HepG2 (cell line): ENCODE data around the gene MED4. TPM values are rescaled to one million over a fixed set of nuclear protein-coding genes. Genes with fewer than 3 reads are reported as not detected.

Experiments used
- CREB3 ChIP-seq: sonication (generic); formaldehyde crosslinking; IDR thresholded peaks from 2 replicates; pipeline ENCODE4 v1.5.0; 2020; ENCODE audit warnings: missing genetic modification reagents
- FOXA1 ChIP-seq, 2 experiments: fragments of 450-650 bp in 1 of 2; sonication (generic) in 1 of 2; formaldehyde crosslinking in 1 of 2; IDR thresholded peaks; 2 replicates each; pipeline versions ENCODE4 v1.4.0 to v1.6.1; 2016 to 2020; ENCODE audit warnings: missing genetic modification reagents in 1 of 2
- FOXM1 ChIP-seq: sonication (generic); formaldehyde crosslinking; IDR thresholded peaks from 2 replicates; pipeline ENCODE4 v1.5.0; 2020; ENCODE audit warnings: missing genetic modification reagents
- KIAA2018 ChIP-seq: sonication (generic); formaldehyde crosslinking; IDR thresholded peaks from 2 replicates; pipeline ENCODE4 v1.5.0; 2020; ENCODE audit warnings: mild to moderate bottlenecking, missing genetic modification reagents, borderline replicate concordance
- POLR2G ChIP-seq: fragments of 200-400 bp; formaldehyde crosslinking; IDR thresholded peaks from 2 replicates; pipeline ENCODE4 v1.6.1; 2018; ENCODE audit warnings: mild to moderate bottlenecking, low read depth, low read length, moderate library complexity
- RFXAP ChIP-seq: sonication (generic); formaldehyde crosslinking; IDR thresholded peaks from 2 replicates; pipeline ENCODE4 v1.4.0; 2020; ENCODE audit warnings: missing genetic modification reagents, borderline replicate concordance
- RNF219 ChIP-seq: sonication (generic); formaldehyde crosslinking; IDR thresholded peaks from 2 replicates; pipeline ENCODE4 v1.5.0; 2020; ENCODE audit warnings: mild to moderate bottlenecking, missing genetic modification reagents
- SP5 ChIP-seq: IDR thresholded peaks from 2 replicates; pipeline ENCODE4 v1.6.1; 2016; ENCODE audit warnings: low read depth, borderline replicate concordance
- TBX3 ChIP-seq: fragments of 450-650 bp; IDR thresholded peaks from 2 replicates; pipeline ENCODE4 v1.6.1; 2017; ENCODE audit warnings: antibody characterized with exemption, mild to moderate bottlenecking, inconsistent platforms, borderline replicate concordance
- U2AF1 ChIP-seq: fragments of 200-400 bp; formaldehyde crosslinking; optimal IDR thresholded peaks from 2 replicates; pipeline ENCODE3; 2017; ENCODE audit warnings: mild to moderate bottlenecking, low read depth, low read length
- ZNF101 ChIP-seq: sonication (generic); formaldehyde crosslinking; IDR thresholded peaks from 2 replicates; pipeline ENCODE4 v1.4.0; 2020; ENCODE audit warnings: mild to moderate bottlenecking, low read depth, missing genetic modification reagents, borderline replicate concordance
- ZNF768 ChIP-seq: sonication (generic); formaldehyde crosslinking; IDR thresholded peaks from 2 replicates; pipeline ENCODE4 v1.4.0; 2020; ENCODE audit warnings: missing genetic modification reagents
- polyA plus RNA-seq, 8 experiments: library from polyadenylated mRNA; depleted of rRNA in 3 of 8; stranded (reverse) in 7 of 8; unstranded in 1 of 8; fragments of >200 nt; fragmentation: Illumina TruSeq in 4 of 8; extraction: Trizol in 4 of 8; gene quantifications; 2 replicates each; pipeline versions ENCODE4 v1.2.1 to v1.2.3, GENCODE V29; 2011 to 2016; ENCODE audit warnings: low read depth in 4 of 8, missing spikeins in 1 of 8, mixed read lengths in 1 of 8; ENCODE audit not compliant: insufficient read depth in 1 of 8
- total RNA-seq, 5 experiments: library from RNA; depleted of rRNA; stranded (reverse); fragments of >200 nt; fragmentation: Illumina TruSeq; extraction: Trizol; gene quantifications; 2 replicates each; pipeline ENCODE4 v1.2.3, GENCODE V29; 2016; ENCODE audit warnings: low read depth in 1 of 5
- TF ChIP-seq, protein P1 (sequence below): sonication (generic); formaldehyde crosslinking; IDR thresholded peaks from 2 replicates; pipeline ENCODE4 v1.4.0; 2020; ENCODE audit warnings: missing genetic modification reagents
- TF ChIP-seq, protein P2 (sequence below): sonication (generic); formaldehyde crosslinking; IDR thresholded peaks from 2 replicates; pipeline ENCODE4 v1.8.1; 2023; ENCODE audit warnings: missing genetic modification reagents, mild to moderate bottlenecking, borderline replicate concordance
- TF ChIP-seq, protein P3 (sequence below): IDR thresholded peaks from 2 replicates; pipeline ENCODE4 v1.6.1; 2018; ENCODE audit warnings: missing genetic modification reagents

Gene MED4
- total and polyA plus RNA-seq, 2 of the 13 experiments (the other 11 are each of a cell fraction or from before 2014, with no cell fraction given): 49.4 to 57.8 TPM

GRCh38 chr13:48094781-48095502 lies at the start of gene MED4 (continued):
- TF ChIP-seq, protein P1, sequence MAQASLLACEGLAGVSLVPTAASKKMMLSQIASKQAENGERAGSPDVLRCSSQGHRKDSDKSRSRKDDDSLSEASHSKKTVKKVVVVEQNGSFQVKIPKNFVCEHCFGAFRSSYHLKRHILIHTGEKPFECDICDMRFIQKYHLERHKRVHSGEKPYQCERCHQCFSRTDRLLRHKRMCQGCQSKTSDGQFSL (CRISPR knock-in tag): no peak
- no peak for TF ChIP-seq CREB3 (CRISPR knock-in tag)
- TF ChIP-seq SP5 (CRISPR knock-in tag): peak; percentile 74; the same call in 1 of the 2 replicates
- peak; percentile 64 for TF ChIP-seq U2AF1
- TF ChIP-seq FOXA1 (IDR thresholded peaks at IDR 0.05): no peak
- no peak for TF ChIP-seq FOXA1 (CRISPR knock-in tag; IDR thresholded peaks at IDR 0.05)
- TF ChIP-seq, protein P2, sequence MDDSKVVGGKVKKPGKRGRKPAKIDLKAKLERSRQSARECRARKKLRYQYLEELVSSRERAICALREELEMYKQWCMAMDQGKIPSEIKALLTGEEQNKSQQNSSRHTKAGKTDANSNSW: no peak
- TF ChIP-seq RNF219 (CRISPR knock-in tag): no peak
- peak; percentile 63 for TF ChIP-seq ZNF768 (CRISPR knock-in tag)
- no peak for TF ChIP-seq KIAA2018 (CRISPR knock-in tag)
- TF ChIP-seq FOXM1 (CRISPR knock-in tag): no peak
- TF ChIP-seq, protein P3, sequence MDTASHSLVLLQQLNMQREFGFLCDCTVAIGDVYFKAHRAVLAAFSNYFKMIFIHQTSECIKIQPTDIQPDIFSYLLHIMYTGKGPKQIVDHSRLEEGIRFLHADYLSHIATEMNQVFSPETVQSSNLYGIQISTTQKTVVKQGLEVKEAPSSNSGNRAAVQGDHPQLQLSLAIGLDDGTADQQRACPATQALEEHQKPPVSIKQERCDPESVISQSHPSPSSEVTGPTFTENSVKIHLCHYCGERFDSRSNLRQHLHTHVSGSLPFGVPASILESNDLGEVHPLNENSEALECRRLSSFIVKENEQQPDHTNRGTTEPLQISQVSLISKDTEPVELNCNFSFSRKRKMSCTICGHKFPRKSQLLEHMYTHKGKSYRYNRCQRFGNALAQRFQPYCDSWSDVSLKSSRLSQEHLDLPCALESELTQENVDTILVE (CRISPR knock-in tag): peak; percentile 86; the same call in 1 of the 2 replicates
- no peak for TF ChIP-seq ZNF101 (CRISPR knock-in tag)
- peak; percentile 89 for TF ChIP-seq POLR2G
- no peak for TF ChIP-seq TBX3
- TF ChIP-seq RFXAP (CRISPR knock-in tag): peak; percentile 79; the same call in 1 of the 2 replicates
